GM18520 (cell line): Measurements from ENCODE around the gene LRRC45.

Experiments
- ATAC-seq: cut with Tn5 transposase; IDR thresholded peaks from one replicate; pipeline ENCODE4 v1.9.1; 2021; ENCODE audit not compliant: unreplicated experiment

Gene LRRC45

GRCh38 chr17:81993729-81994592 is 29.1 kb upstream of the LRRC45 start:
- no peak for ATAC-seq

- ATAC-seq = no peak
These were observed 28.3 kb upstream of the LRRC45 start for GRCh38 chr17:81994593-81995462.

GRCh38 chr17:81995463-81996231 is 27.5 kb upstream of the LRRC45 start:
- no peak for ATAC-seq

GRCh38 chr17:81996232-81996756 is 26.8 kb upstream of the LRRC45 start:
- ATAC-seq = no peak

- no peak for ATAC-seq
These were observed 26.2 kb upstream of the LRRC45 start for GRCh38 chr17:81996757-81997441.

- ATAC-seq = no peak
These were observed 24.9 kb upstream of the LRRC45 start for GRCh38 chr17:81998212-81998611.

GRCh38 chr17:81998691-81999438 is 24.2 kb upstream of the LRRC45 start:
- no peak for ATAC-seq

- ATAC-seq = no peak
These were observed 23.5 kb upstream of the LRRC45 start for GRCh38 chr17:81999587-81999975.

- ATAC-seq = no peak
These were observed 22.9 kb upstream of the LRRC45 start for GRCh38 chr17:81999976-82000802.

GRCh38 chr17:82000803-82001570 is 22.1 kb upstream of the LRRC45 start:
- ATAC-seq = no peak

GRCh38 chr17:82001571-82002056 is 21.5 kb upstream of the LRRC45 start:
- no peak for ATAC-seq

GRCh38 chr17:82003411-82004381 is 19.4 kb upstream of the LRRC45 start:
- no peak for ATAC-seq

- ATAC-seq = no peak
These were observed 18.3 kb upstream of the LRRC45 start for GRCh38 chr17:82004517-82005455.

GRCh38 chr17:82005701-82006348 is 17.3 kb upstream of the LRRC45 start:
- no peak for ATAC-seq
